Gastrocnemius medialis (tissue), 4 donors: ENCODE results near the gene SMAD1. TPM values are rescaled to one million over a fixed set of nuclear protein-coding genes. Genes with fewer than 3 reads are reported as not detected.
"Not testable (repeated sequence)": the region's sequence is repeated elsewhere in the genome, so short reads cannot be mapped to it uniquely, and the experiment has no call there.

ENCODE experiments used
- ATAC-seq, 2 donors: fragments of 150-250 bp; one replicate each; pipeline ENCODE4 v1.9.1; 2016
- DNase-seq, 2 donors: peaks; one replicate each; pipeline ENCODE4 v3.0.0-alpha.2; 2019
- H3K27ac ChIP-seq, 4 donors: fragments of 200-600 bp; sonication (generic); 1 replicate in 1 of 4; 2 replicates in 3 of 4; pipeline ENCODE4 v1.5.1; 2016 to 2018; ENCODE audit warnings: mild to moderate bottlenecking in 2 of 4, moderate library complexity in 1 of 4
- H3K27me3 ChIP-seq, 3 donors: fragments of 200-600 bp; sonication (generic) in 2 of 3; 1 replicate in 1 of 3; 2 replicates in 2 of 3; pipeline versions ENCODE4 v1.5.1 to v1.6.0; 2016 to 2019; ENCODE audit warnings: mild to moderate bottlenecking in 1 of 3, moderate library complexity in 1 of 3
- H3K36me3 ChIP-seq, 2 donors: fragments of 200-600 bp; sonication (generic) in 1 of 2; one replicate each; pipeline ENCODE4 v1.5.1; 2017 to 2018
- H3K4me1 ChIP-seq, 2 donors: fragments of 200-600 bp; sonication (generic) in 1 of 2; one replicate each; pipeline ENCODE4 v1.5.1; 2016 to 2017; ENCODE audit warnings: mild to moderate bottlenecking in 2 of 2
- H3K4me3 ChIP-seq, 4 donors: fragments of 200-600 bp; sonication (generic) in 3 of 4; 1 replicate in 1 of 4; 2 replicates in 3 of 4; pipeline ENCODE4 v1.5.1; 2016 to 2019; ENCODE audit warnings: mild to moderate bottlenecking in 2 of 4
- H3K9me3 ChIP-seq, 3 donors: fragments of 200-600 bp; sonication (generic) in 2 of 3; 1 replicate in 1 of 3; 2 replicates in 2 of 3; pipeline ENCODE4 v1.5.1; 2016 to 2019
- CTCF ChIP-seq, 5 experiments: fragments of 450-650 bp in 3 of 5; fragments of 200-600 bp in 2 of 5; sonication (generic) in 2 of 5; IDR thresholded peaks in 4 of 5; conservative IDR thresholded peaks in 1 of 5; 1 replicate in 4 of 5; 2 replicates in 1 of 5; pipeline ENCODE4 v1.5.1; 2016 to 2019; ENCODE audit warnings: antibody characterized with exemption in 5 of 5, mild to moderate bottlenecking in 3 of 5, moderate library complexity in 3 of 5
- POLR2A ChIP-seq, 2 donors: fragments of 450-650 bp; IDR thresholded peaks; one replicate each; pipeline ENCODE4 v1.6.1; 2017; ENCODE audit warnings: antibody characterized with exemption in 2 of 2, mild to moderate bottlenecking in 2 of 2, moderate library complexity in 2 of 2
- in situ Hi-C, 4 donors: fragments of 200-750 bp; cut with MboI; loops; one replicate each; pipeline versions ENCODE4 v1.15.0 to v1.8.0; 2017; ENCODE audit warnings: low sequenced_read_pairs in 4 of 4
- intact Hi-C: fragments of 100-400 bp; cut with DNase I; formaldehyde crosslinking; loops from one replicate; pipeline ENCODE4 v1.15.1; 2023; ENCODE audit warnings: low total_unique reads
- total RNA-seq, 4 donors: library from RNA; depleted of rRNA; stranded (reverse); fragments of >200 nt; gene quantifications; one replicate each; pipeline versions ENCODE4 v1.1.0 to v1.2.3, GENCODE V29; 2016

Gene SMAD1
- total RNA-seq, 4 donors from 2014 or later, result 19.9 to 33.9 (median 21.7) TPM

GRCh38 chr4:145587088-145587754 lies 105.6 kb downstream of the SMAD1 start:
- Histone ChIP-seq H3K36me3 (no peaks in the 10 kb centered on the region), H3K4me3 (no peak overlapping the region), H3K9me3 (no peaks in the 10 kb centered on the region), H3K27ac (no peak overlapping the region), H3K4me1 (no peaks in the 10 kb centered on the region), H3K27me3 (no peaks in the 10 kb centered on the region)
- DNase-seq (no peak), ATAC-seq (no peak)
- in situ Hi-C loops, result no loop called here
- TF ChIP-seq POLR2A (IDR thresholded peaks at IDR 0.05), result no peak
- TF ChIP-seq CTCF (IDR thresholded peaks at IDR 0.05 in 4 of 5, conservative IDR thresholded peaks at IDR 0.05 in 1 of 5), result no peak
- intact Hi-C loops, result no loop called here

- in situ Hi-C loops, ATAC-seq, H3K27ac ChIP-seq, H3K9me3 ChIP-seq, H3K36me3 ChIP-seq, H3K4me1 ChIP-seq, H3K4me3 ChIP-seq, H3K27me3 ChIP-seq, intact Hi-C loops, DNase-seq: not testable (repeated sequence)
Measured at GRCh38 chr4:145589381-145589780, 107.7 kb downstream of the SMAD1 start.

- H3K4me1 ChIP-seq, result no peaks in the 10 kb centered on the region
- H3K4me3 ChIP-seq, result no peak overlapping the region
- no peak for DNase-seq
- H3K27ac ChIP-seq, result no peak overlapping the region
- intact Hi-C loops (no loop called here), in situ Hi-C loops (no loop called here)
- H3K9me3 ChIP-seq, result no peaks in the 10 kb centered on the region
- no peaks in the 10 kb centered on the region for H3K27me3 ChIP-seq
- no peak for TF ChIP-seq CTCF (IDR thresholded peaks at IDR 0.05 in 4 of 5, conservative IDR thresholded peaks at IDR 0.05 in 1 of 5)
- no peak for TF ChIP-seq POLR2A (IDR thresholded peaks at IDR 0.05)
- H3K36me3 ChIP-seq, result no peaks in the 10 kb centered on the region
- ATAC-seq, result no peak
Measured at GRCh38 chr4:145589916-145590702, 108.5 kb downstream of the SMAD1 start.

- no peak for TF ChIP-seq POLR2A (IDR thresholded peaks at IDR 0.05)
- no peak for TF ChIP-seq CTCF (IDR thresholded peaks at IDR 0.05 in 4 of 5, conservative IDR thresholded peaks at IDR 0.05 in 1 of 5)
- no peak for ATAC-seq
- H3K9me3 ChIP-seq, result no peaks in the 10 kb centered on the region
- in situ Hi-C loops (loop anchor here in 2 of 4 donors (10.0 kb wide), 1 partner anchor 367 kb away; no protein-coding TSS in a partner anchor), intact Hi-C loops (no loop called here)
- H3K4me1 ChIP-seq, result no peaks in the 10 kb centered on the region
- no peak for DNase-seq
- no peaks in the 10 kb centered on the region for H3K36me3 ChIP-seq
- no peaks in the 10 kb centered on the region for H3K27me3 ChIP-seq
- H3K27ac ChIP-seq, result no peak overlapping the region
- H3K4me3 ChIP-seq, result no peak overlapping the region
Measured at GRCh38 chr4:145602129-145602760, 120.6 kb downstream of the SMAD1 start.

GRCh38 chr4:145605941-145606340 lies 124.3 kb downstream of the SMAD1 start:
- DNase-seq (no peak), ATAC-seq (no peak)
- in situ Hi-C loops (loop anchor here in 3 of 4 donors (5.0 to 10.0 kb wide), 2 partner anchors 369 to 371 kb away; no protein-coding TSS in a partner anchor), intact Hi-C loops (no loop called here)
- Histone ChIP-seq H3K9me3 (no peaks in the 10 kb centered on the region), H3K27me3 (no peaks in the 10 kb centered on the region), H3K4me3 (no peak overlapping the region), H3K27ac (no peak overlapping the region), H3K36me3 (no peaks in the 10 kb centered on the region), H3K4me1 (no peaks in the 10 kb centered on the region)
- TF ChIP-seq POLR2A (IDR thresholded peaks at IDR 0.05), result no peak

Other genes with a start within 250 kb of the SMAD1 start
- gene MMAA, start 137.5 kb downstream of the SMAD1 start, total RNA-seq, result 10 to 100 TPM in 1 of 4 donors, 1 to 10 TPM in 3; 5.1 to 10.9 (median 8.4) TPM
- not detected for gene C4orf51, start 198.3 kb downstream of the SMAD1 start, total RNA-seq